Caco-2 (cell line): ENCODE data around the gene IL23R. TPM values are rescaled to one million over a fixed set of nuclear protein-coding genes. Genes with fewer than 3 reads are reported as not detected.

Experiments
- BruUV-seq: library from RNA; stranded (reverse); fragments of 400-500 nt; replicated peaks from 2 replicates; lab custom pipeline; 2021; lab: Mats Ljungman, UMichigan
- CTCF ChIA-PET: fragments of 300-600 bp; sonication (Branson Sonifier 250); formaldehyde crosslinking; loops from one replicate; lab custom pipeline; 2022; ENCODE audit warnings: antibody characterized with exemption; lab: Charles Lee
- POLR2A ChIA-PET: fragments of 300-600 bp; sonication (Branson Sonifier 250); formaldehyde crosslinking; loops from one replicate; lab custom pipeline; 2022; ENCODE audit warnings: antibody characterized with exemption; lab: Charles Lee
- DNase-seq, 2 experiments: peaks; one replicate each; pipeline versions ENCODE4 v3.0.0 to v3.0.0-alpha.2; 2020 to 2022
- H3K27me3 ChIP-seq: replicated peaks from 2 replicates; pipeline ENCODE4 v1.6.0; 2011; ENCODE audit warnings: low read length; ENCODE audit not compliant: control insufficient read depth, insufficient read depth
- H3K36me3 ChIP-seq: 2 replicates; pipeline ENCODE4 v1.5.1; 2011; ENCODE audit warnings: low read length; ENCODE audit not compliant: control insufficient read depth, insufficient read depth
- H3K4me1 ChIP-seq: fragments of 250-450 bp; sonication (Bioruptor Pico); 2 replicates; pipeline ENCODE4 v1.5.1; 2020; ENCODE audit warnings: mild to moderate bottlenecking
- H3K4me3 ChIP-seq: 2 replicates; pipeline ENCODE4 v1.5.1; 2011; ENCODE audit warnings: low read depth, mild to moderate bottlenecking, control low read depth, low read length
- H3K9me3 ChIP-seq: fragments of 250-450 bp; sonication (Bioruptor Pico); 2 replicates; pipeline ENCODE4 v1.5.1; 2020; ENCODE audit warnings: mild to moderate bottlenecking, moderate library complexity
- H3K27ac Mint-ChIP-seq: one replicate; pipeline ENCODE4 v1.8.0; 2022; ENCODE audit warnings: mixed read lengths; ENCODE audit not compliant: unreplicated experiment
- H3K27me3 Mint-ChIP-seq: one replicate; pipeline ENCODE4 v1.8.0; 2022; ENCODE audit warnings: mixed read lengths; ENCODE audit not compliant: insufficient read depth, unreplicated experiment
- H3K36me3 Mint-ChIP-seq: one replicate; pipeline ENCODE4 v1.8.0; 2022; ENCODE audit warnings: mild to moderate bottlenecking, mixed read lengths; ENCODE audit not compliant: insufficient read depth, unreplicated experiment
- H3K4me1 Mint-ChIP-seq: one replicate; pipeline ENCODE4 v1.8.0; 2022; ENCODE audit warnings: low read depth, mixed read lengths; ENCODE audit not compliant: unreplicated experiment
- H3K4me3 Mint-ChIP-seq: one replicate; pipeline ENCODE4 v1.8.0; 2022; ENCODE audit warnings: mild to moderate bottlenecking, moderate library complexity, mixed read lengths; ENCODE audit not compliant: unreplicated experiment
- H3K9me3 Mint-ChIP-seq: one replicate; pipeline ENCODE4 v1.8.0; 2022; ENCODE audit warnings: mixed read lengths; ENCODE audit not compliant: unreplicated experiment
- CTCF ChIP-seq, 2 experiments: fragments of 200-600 bp in 1 of 2; IDR thresholded peaks; 1 replicate in 1 of 2; 2 replicates in 1 of 2; pipeline versions ENCODE4 v1.5.1 to v1.8.0; 2011 to 2022; ENCODE audit warnings: antibody characterized with exemption in 1 of 2, control low read depth in 1 of 2, inconsistent platforms in 1 of 2, low read depth in 1 of 2, low read length in 1 of 2, mild to moderate bottlenecking in 1 of 2, moderate library complexity in 1 of 2; ENCODE audit not compliant: insufficient read depth in 1 of 2, severe bottlenecking in 1 of 2, unreplicated experiment in 1 of 2
- intact Hi-C: fragments of 100-400 bp; cut with micrococcal nuclease; formaldehyde crosslinking; loops from one replicate; pipeline ENCODE4 v1.10.0; 2022; ENCODE audit not compliant: unreplicated experiment
- total RNA-seq: library from RNA; stranded (reverse); gene quantifications from 2 replicates; pipeline ENCODE4 v1.2.3, GENCODE V29; 2022

The IL23R gene
- total RNA-seq, 1 experiment from 2014 or later = not detected

GRCh38 chr1:67273591-67273990 is 107.3 kb downstream of the IL23R start:
- Mint-ChIP-seq H3K27me3 (no peaks in the 10 kb centered on the region), H3K4me3 (no peak overlapping the region), H3K9me3 (no peaks in the 10 kb centered on the region), H3K36me3 (no peaks in the 10 kb centered on the region), H3K27ac (no peak overlapping the region), H3K4me1 (no peaks in the 10 kb centered on the region)
- ChIA-PET CTCF (no interaction called here), POLR2A (no interaction called here)
- H3K36me3 ChIP-seq = no peaks in the 10 kb centered on the region
- H3K4me1 ChIP-seq = no peaks in the 10 kb centered on the region
- intact Hi-C loops = no loop called here
- H3K27me3 ChIP-seq = no peaks in the 10 kb centered on the region
- H3K4me3 ChIP-seq = no peak overlapping the region
- no TSS peak for BruUV-seq
- no peaks in the 10 kb centered on the region for H3K9me3 ChIP-seq
- no peak for DNase-seq
- TF ChIP-seq CTCF (IDR thresholded peaks at IDR 0.05; ENCODE audit: insufficient read depth in 1 of 2, low read depth in 1 of 2, low read length in 1 of 2, severe bottlenecking in 1 of 2, unreplicated experiment in 1 of 2) = no peak

- Mint-ChIP-seq H3K27me3 (no peaks in the 10 kb centered on the region), H3K4me3 (no peak overlapping the region), H3K27ac (no peak overlapping the region), H3K4me1 (no peaks in the 10 kb centered on the region), H3K9me3 (no peaks in the 10 kb centered on the region), H3K36me3 (no peaks in the 10 kb centered on the region)
- Histone ChIP-seq H3K9me3 (no peaks in the 10 kb centered on the region), H3K27me3 (no peaks in the 10 kb centered on the region), H3K4me3 (no peak overlapping the region), H3K4me1 (no peaks in the 10 kb centered on the region), H3K36me3 (no peaks in the 10 kb centered on the region)
- no TSS peak for BruUV-seq
- DNase-seq = no peak
- POLR2A ChIA-PET = no interaction called here
- CTCF ChIA-PET = no interaction called here
- intact Hi-C loops = no loop called here
- TF ChIP-seq CTCF (IDR thresholded peaks at IDR 0.05; ENCODE audit: insufficient read depth in 1 of 2, low read depth in 1 of 2, low read length in 1 of 2, severe bottlenecking in 1 of 2, unreplicated experiment in 1 of 2) = no peak
Measured at GRCh38 chr1:67274623-67275325, 108.5 kb downstream of the IL23R start.

GRCh38 chr1:67280696-67281095 is 114.4 kb downstream of the IL23R start:
- Mint-ChIP-seq H3K9me3 (no peaks in the 10 kb centered on the region), H3K27ac (no peak overlapping the region), H3K27me3 (no peaks in the 10 kb centered on the region), H3K4me3 (peak overlapping the region; percentile 0), H3K4me1 (no peaks in the 10 kb centered on the region), H3K36me3 (no peaks in the 10 kb centered on the region)
- no peak for DNase-seq
- no peaks in the 10 kb centered on the region for H3K36me3 ChIP-seq
- H3K4me3 ChIP-seq = no peak overlapping the region
- peaks cover 11% of the 10 kb centered on the region; the same call in 1 of the 2 replicates for H3K4me1 ChIP-seq
- CTCF ChIA-PET = no interaction called here
- H3K27me3 ChIP-seq = no peaks in the 10 kb centered on the region
- H3K9me3 ChIP-seq = no peaks in the 10 kb centered on the region
- intact Hi-C loops = no loop called here
- POLR2A ChIA-PET = no interaction called here
- no peak for TF ChIP-seq CTCF (IDR thresholded peaks at IDR 0.05; ENCODE audit: insufficient read depth in 1 of 2, low read depth in 1 of 2, low read length in 1 of 2, severe bottlenecking in 1 of 2, unreplicated experiment in 1 of 2)
- TSS peak; percentile 72 for BruUV-seq
